Gastroesophageal sphincter (tissue), 2 donors: ENCODE results near the gene SLC9B2.

ENCODE experiments used
- EP300 ChIP-seq: sonication (generic); formaldehyde crosslinking; IDR thresholded peaks from one replicate; pipeline ENCODE4 v1.6.1; 2017; ENCODE audit warnings: antibody characterized with exemption, mild to moderate bottlenecking
- POLR2AphosphoS5 ChIP-seq: sonication (generic); formaldehyde crosslinking; IDR thresholded peaks from one replicate; pipeline ENCODE4 v1.6.1; 2017; ENCODE audit warnings: antibody characterized with exemption

DNA sequence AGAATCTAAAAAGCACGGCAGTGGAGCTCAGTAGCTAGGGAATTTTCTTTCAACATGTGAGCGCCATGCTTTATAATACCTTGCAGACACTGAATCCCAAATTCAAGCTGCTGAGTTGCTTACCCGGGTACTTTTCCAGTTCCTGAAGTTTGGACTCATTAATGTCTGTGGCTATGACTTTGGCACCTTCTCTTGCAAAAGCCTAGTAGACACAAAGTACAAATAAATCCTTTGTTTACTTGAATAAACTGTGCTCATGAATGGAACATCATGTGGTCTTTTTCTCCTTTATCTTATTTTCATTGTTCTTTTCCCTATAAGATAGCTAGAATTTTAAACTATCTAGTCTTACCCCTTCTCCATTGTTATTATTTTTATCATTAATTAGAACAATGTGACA, 18.5 kb upstream of the SLC9B2 start:
- no peak for TF ChIP-seq POLR2AphosphoS5
- TF ChIP-seq EP300, result no peak
